CD4-positive, alpha-beta memory T cell (primary cell): Measurements from ENCODE around the gene MID1. TPM values are rescaled to one million over a fixed set of nuclear protein-coding genes. Genes with fewer than 3 reads are reported as not detected.

Experiments
- CTCF ChIA-PET: fragments of 350-600 bp; sonication (Branson Sonifier 250); formaldehyde crosslinking; loops from one replicate; lab custom pipeline; 2021; ENCODE audit warnings: inconsistent platforms; ENCODE audit not compliant: partially characterized antibody; lab: Charles Lee
- POLR2A ChIA-PET: fragments of 350-600 bp; sonication (Branson Sonifier 250); formaldehyde crosslinking; loops from one replicate; lab custom pipeline; 2021; ENCODE audit not compliant: partially characterized antibody; lab: Charles Lee
- DNase-seq, 5 donors: peaks; one replicate each; pipeline versions ENCODE4 v3.0.0 to v3.0.0-alpha.2; 2020 to 2022; ENCODE audit warnings: mixed read lengths in 1 of 5
- H3K27ac ChIP-seq: one replicate; pipeline ENCODE4 v1.7.0; 2013; ENCODE audit warnings: low read depth, low read length
- H3K27me3 ChIP-seq: 2 replicates; pipeline ENCODE4 v1.7.0; 2013; ENCODE audit warnings: mild to moderate bottlenecking, low read length, moderate library complexity; ENCODE audit not compliant: insufficient read depth
- H3K36me3 ChIP-seq: 2 replicates; pipeline ENCODE4 v1.7.0; 2013; ENCODE audit warnings: mild to moderate bottlenecking, low read length, moderate library complexity; ENCODE audit not compliant: insufficient read depth
- H3K4me1 ChIP-seq: 2 replicates; pipeline ENCODE4 v1.7.0; 2013; ENCODE audit warnings: mild to moderate bottlenecking, low read length, moderate library complexity; ENCODE audit not compliant: insufficient read depth
- H3K4me3 ChIP-seq, 2 donors: one replicate each; pipeline ENCODE4 v1.7.0; 2013; ENCODE audit warnings: low read length in 2 of 2, mild to moderate bottlenecking in 1 of 2
- H3K9me3 ChIP-seq, 2 donors: one replicate each; pipeline ENCODE4 v1.7.0; 2013; ENCODE audit warnings: low read length in 2 of 2, control low read depth in 1 of 2; ENCODE audit not compliant: control insufficient read depth in 1 of 2
- H3K27ac Mint-ChIP-seq, 7 donors: one replicate each; pipeline ENCODE4 v1.8.0; 2020 to 2021; ENCODE audit warnings: mixed read lengths in 7 of 7, mild to moderate bottlenecking in 6 of 7, inconsistent platforms in 3 of 7, moderate library complexity in 3 of 7
- H3K27me3 Mint-ChIP-seq, 2 donors: one replicate each; pipeline ENCODE4 v1.8.0; 2020 to 2021; ENCODE audit warnings: mixed read lengths in 2 of 2
- H3K36me3 Mint-ChIP-seq, 2 donors: one replicate each; pipeline ENCODE4 v1.8.0; 2020 to 2021; ENCODE audit warnings: mixed read lengths in 2 of 2, inconsistent platforms in 1 of 2, mild to moderate bottlenecking in 1 of 2
- H3K4me1 Mint-ChIP-seq, 4 donors: one replicate each; pipeline ENCODE4 v1.8.0; 2020 to 2021; ENCODE audit warnings: mixed read lengths in 4 of 4, mild to moderate bottlenecking in 1 of 4
- H3K4me3 Mint-ChIP-seq, 8 donors: one replicate each; pipeline ENCODE4 v1.8.0; 2020 to 2021; ENCODE audit warnings: mixed read lengths in 8 of 8, mild to moderate bottlenecking in 7 of 8, moderate library complexity in 6 of 8, inconsistent platforms in 3 of 8
- H3K9me3 Mint-ChIP-seq, 8 donors: one replicate each; pipeline ENCODE4 v1.8.0; 2020 to 2021; ENCODE audit warnings: mixed read lengths in 8 of 8, mild to moderate bottlenecking in 5 of 8, inconsistent platforms in 3 of 8, moderate library complexity in 1 of 8
- intact Hi-C: fragments of 100-400 bp; cut with micrococcal nuclease; formaldehyde crosslinking; loops from one replicate; pipeline ENCODE4 v1.15.1; 2023
- polyA plus RNA-seq, 2 donors: library from polyadenylated mRNA; unstranded; fragments of 300-500 nt; fragmentation: Illumina TruSeq; gene quantifications; one replicate each; pipeline ENCODE4 v1.2.3, GENCODE V29; 2021
- total RNA-seq, 2 experiments: library from RNA; stranded (reverse); gene quantifications; one replicate each; pipeline ENCODE4 v1.2.3, GENCODE V29; 2021

MID1 gene
- total and polyA plus RNA-seq, 4 experiments from 2014 or later, result not detected

GRCh38 chrX:10653302-10653701 lies 32.9 kb upstream of the MID1 start:
- H3K4me3 ChIP-seq, result no peak overlapping the region
- intact Hi-C loops, result no loop called here
- DNase-seq, result no peak
- no peak overlapping the region for H3K27ac Mint-ChIP-seq
- no peaks in the 10 kb centered on the region for H3K27me3 Mint-ChIP-seq
- ChIA-PET CTCF (no interaction called here), POLR2A (no interaction called here)
- no peak overlapping the region for H3K4me3 Mint-ChIP-seq
- peaks cover 0 to 10% (median 5%) of the 10 kb centered on the region in 8 donors for H3K9me3 Mint-ChIP-seq
- no peak overlapping the region for H3K27ac ChIP-seq
- H3K4me1 ChIP-seq, result no peaks in the 10 kb centered on the region
- H3K36me3 ChIP-seq, result no peaks in the 10 kb centered on the region
- no peaks in the 10 kb centered on the region for H3K27me3 ChIP-seq
- no peaks in the 10 kb centered on the region for H3K9me3 ChIP-seq
- no peaks in the 10 kb centered on the region for H3K4me1 Mint-ChIP-seq
- H3K36me3 Mint-ChIP-seq, result no peaks in the 10 kb centered on the region

GRCh38 chrX:10649265-10649664 lies 28.9 kb upstream of the MID1 start:
- H3K4me3 ChIP-seq, result no peak overlapping the region
- no peaks in the 10 kb centered on the region for H3K9me3 ChIP-seq
- Mint-ChIP-seq H3K4me1 (no peaks in the 10 kb centered on the region), H3K36me3 (no peaks in the 10 kb centered on the region), H3K27me3 (no peaks in the 10 kb centered on the region), H3K9me3 (peaks cover 0 to 6% (median 1%) of the 10 kb centered on the region in 8 donors), H3K4me3 (no peak overlapping the region), H3K27ac (no peak overlapping the region)
- ChIA-PET CTCF (no interaction called here), POLR2A (no interaction called here)
- intact Hi-C loops, result no loop called here
- no peak overlapping the region for H3K27ac ChIP-seq
- DNase-seq, result no peak
- H3K36me3 ChIP-seq, result no peaks in the 10 kb centered on the region
- H3K4me1 ChIP-seq, result no peaks in the 10 kb centered on the region
- no peaks in the 10 kb centered on the region for H3K27me3 ChIP-seq

GRCh38 chrX:10648614-10649013 lies 28.2 kb upstream of the MID1 start:
- Mint-ChIP-seq H3K9me3 (peaks cover 0 to 5% (median 1%) of the 10 kb centered on the region in 8 donors), H3K4me3 (no peak overlapping the region), H3K27me3 (no peaks in the 10 kb centered on the region), H3K27ac (no peak overlapping the region), H3K4me1 (no peaks in the 10 kb centered on the region), H3K36me3 (no peaks in the 10 kb centered on the region)
- Histone ChIP-seq H3K9me3 (no peaks in the 10 kb centered on the region), H3K36me3 (no peaks in the 10 kb centered on the region), H3K4me3 (no peak overlapping the region), H3K27ac (no peak overlapping the region), H3K27me3 (no peaks in the 10 kb centered on the region), H3K4me1 (no peaks in the 10 kb centered on the region)
- intact Hi-C loops, result no loop called here
- ChIA-PET POLR2A (no interaction called here), CTCF (no interaction called here)
- no peak for DNase-seq

GRCh38 chrX:10636851-10637250 lies 16.5 kb upstream of the MID1 start:
- no peaks in the 10 kb centered on the region for H3K9me3 ChIP-seq
- H3K4me1 ChIP-seq, result no peaks in the 10 kb centered on the region
- no peaks in the 10 kb centered on the region for H3K27me3 ChIP-seq
- H3K4me3 ChIP-seq, result no peak overlapping the region
- Mint-ChIP-seq H3K4me1 (no peaks in the 10 kb centered on the region), H3K27me3 (peaks cover 0 to 2% of the 10 kb centered on the region in 2 donors), H3K36me3 (no peaks in the 10 kb centered on the region), H3K27ac (no peak overlapping the region), H3K9me3 (peaks cover 0 to 6% (median 0%) of the 10 kb centered on the region in 8 donors), H3K4me3 (no peak overlapping the region)
- POLR2A ChIA-PET, result no interaction called here
- H3K27ac ChIP-seq, result no peak overlapping the region
- H3K36me3 ChIP-seq, result no peaks in the 10 kb centered on the region
- intact Hi-C loops, result no loop called here
- DNase-seq, result no peak
- CTCF ChIA-PET, result no interaction called here

GRCh38 chrX:10636337-10636736 lies 16.0 kb upstream of the MID1 start:
- Mint-ChIP-seq H3K4me1 (no peaks in the 10 kb centered on the region), H3K9me3 (peaks cover 0 to 5% (median 0%) of the 10 kb centered on the region in 8 donors), H3K4me3 (no peak overlapping the region), H3K36me3 (no peaks in the 10 kb centered on the region), H3K27me3 (peaks cover 0 to 2% of the 10 kb centered on the region in 2 donors), H3K27ac (no peak overlapping the region)
- no peaks in the 10 kb centered on the region for H3K27me3 ChIP-seq
- H3K4me1 ChIP-seq, result no peaks in the 10 kb centered on the region
- H3K27ac ChIP-seq, result no peak overlapping the region
- ChIA-PET POLR2A (no interaction called here), CTCF (no interaction called here)
- intact Hi-C loops, result no loop called here
- no peak overlapping the region for H3K4me3 ChIP-seq
- DNase-seq, result no peak
- H3K9me3 ChIP-seq, result no peaks in the 10 kb centered on the region
- no peaks in the 10 kb centered on the region for H3K36me3 ChIP-seq

GRCh38 chrX:10634392-10635161 lies 14.2 kb upstream of the MID1 start:
- Mint-ChIP-seq H3K4me3 (no peak overlapping the region), H3K27ac (peak overlapping the region in 1 of 7 donors; percentile 60), H3K9me3 (peaks cover 0 to 6% (median 0%) of the 10 kb centered on the region in 8 donors), H3K36me3 (no peaks in the 10 kb centered on the region), H3K4me1 (no peaks in the 10 kb centered on the region), H3K27me3 (peaks cover 0 to 2% of the 10 kb centered on the region in 2 donors)
- intact Hi-C loops, result no loop called here
- H3K4me1 ChIP-seq, result no peaks in the 10 kb centered on the region
- POLR2A ChIA-PET, result no interaction called here
- no peaks in the 10 kb centered on the region for H3K36me3 ChIP-seq
- no peak overlapping the region for H3K4me3 ChIP-seq
- H3K27ac ChIP-seq, result no peak overlapping the region
- CTCF ChIA-PET, result no interaction called here
- no peak for DNase-seq
- no peaks in the 10 kb centered on the region for H3K9me3 ChIP-seq
- H3K27me3 ChIP-seq, result no peaks in the 10 kb centered on the region

GRCh38 chrX:10633722-10634121 lies 13.3 kb upstream of the MID1 start:
- Mint-ChIP-seq H3K27me3 (peaks cover 0 to 2% of the 10 kb centered on the region in 2 donors), H3K27ac (no peak overlapping the region), H3K4me1 (no peaks in the 10 kb centered on the region), H3K9me3 (peaks cover 0 to 5% (median 0%) of the 10 kb centered on the region in 8 donors), H3K4me3 (no peak overlapping the region), H3K36me3 (no peaks in the 10 kb centered on the region)
- Histone ChIP-seq H3K27ac (no peak overlapping the region), H3K36me3 (no peaks in the 10 kb centered on the region), H3K4me3 (no peak overlapping the region), H3K4me1 (no peaks in the 10 kb centered on the region), H3K27me3 (no peaks in the 10 kb centered on the region), H3K9me3 (no peaks in the 10 kb centered on the region)
- no peak for DNase-seq
- ChIA-PET POLR2A (no interaction called here), CTCF (no interaction called here)
- intact Hi-C loops, result no loop called here
